Prostate gland (tissue), 2 donors: Measurements from ENCODE around the gene LRRC23.

Source experiments
- CTCF ChIP-seq, 4 experiments: fragments of 200-600 bp in 2 of 4; fragments of 450-650 bp in 2 of 4; sonication (generic) in 2 of 4; IDR thresholded peaks; 1 replicate in 3 of 4; 2 replicates in 1 of 4; pipeline ENCODE4 v1.5.1; 2016 to 2019; ENCODE audit warnings: antibody characterized with exemption in 4 of 4, mild to moderate bottlenecking in 2 of 4, moderate library complexity in 2 of 4
- POLR2A ChIP-seq: fragments of 450-650 bp; IDR thresholded peaks from one replicate; pipeline ENCODE4 v1.6.1; 2016; ENCODE audit warnings: antibody characterized with exemption, mild to moderate bottlenecking
- POLR2AphosphoS5 ChIP-seq: sonication (generic); formaldehyde crosslinking; IDR thresholded peaks from one replicate; pipeline ENCODE4 v1.6.1; 2017; ENCODE audit warnings: antibody characterized with exemption

GRCh38 chr12:6956021-6956727 is 51.6 kb downstream of the LRRC23 start:
- no peak for TF ChIP-seq CTCF (IDR thresholded peaks at IDR 0.05)
- TF ChIP-seq POLR2A: no peak
- no peak for TF ChIP-seq POLR2AphosphoS5
